Stomach smooth muscle (tissue), 2 donors: ENCODE results near the gene CMIP.

ENCODE experiments used
- H3K27ac ChIP-seq: one replicate; pipeline ENCODE4 v1.7.0; 2013; ENCODE audit warnings: mild to moderate bottlenecking, low read length, inconsistent platforms
- H3K27me3 ChIP-seq, 2 donors: one replicate each; pipeline ENCODE4 v1.7.0; 2013; ENCODE audit warnings: low read length in 2 of 2; ENCODE audit not compliant: insufficient read depth in 2 of 2, control insufficient read depth in 1 of 2
- H3K36me3 ChIP-seq, 2 donors: one replicate each; pipeline ENCODE4 v1.7.0; 2013; ENCODE audit warnings: low read length in 2 of 2; ENCODE audit not compliant: control insufficient read depth in 2 of 2, insufficient read depth in 2 of 2
- H3K4me1 ChIP-seq: one replicate; pipeline ENCODE4 v1.7.0; 2013; ENCODE audit warnings: low read length; ENCODE audit not compliant: control insufficient read depth, insufficient read depth
- H3K4me3 ChIP-seq, 2 donors: one replicate each; pipeline ENCODE4 v1.7.0; 2013; ENCODE audit warnings: low read length in 2 of 2
- H3K9ac ChIP-seq, 2 donors: one replicate each; pipeline ENCODE4 v1.7.0; 2013; ENCODE audit warnings: low read length in 2 of 2, mild to moderate bottlenecking in 1 of 2
- H3K9me3 ChIP-seq, 2 donors: one replicate each; pipeline ENCODE4 v1.7.0; 2013; ENCODE audit warnings: low read length in 2 of 2; ENCODE audit not compliant: control insufficient read depth in 2 of 2
- donor health status: healthy.
- donor health status: Pancreatic carcinoma.

The CMIP gene

DNA sequence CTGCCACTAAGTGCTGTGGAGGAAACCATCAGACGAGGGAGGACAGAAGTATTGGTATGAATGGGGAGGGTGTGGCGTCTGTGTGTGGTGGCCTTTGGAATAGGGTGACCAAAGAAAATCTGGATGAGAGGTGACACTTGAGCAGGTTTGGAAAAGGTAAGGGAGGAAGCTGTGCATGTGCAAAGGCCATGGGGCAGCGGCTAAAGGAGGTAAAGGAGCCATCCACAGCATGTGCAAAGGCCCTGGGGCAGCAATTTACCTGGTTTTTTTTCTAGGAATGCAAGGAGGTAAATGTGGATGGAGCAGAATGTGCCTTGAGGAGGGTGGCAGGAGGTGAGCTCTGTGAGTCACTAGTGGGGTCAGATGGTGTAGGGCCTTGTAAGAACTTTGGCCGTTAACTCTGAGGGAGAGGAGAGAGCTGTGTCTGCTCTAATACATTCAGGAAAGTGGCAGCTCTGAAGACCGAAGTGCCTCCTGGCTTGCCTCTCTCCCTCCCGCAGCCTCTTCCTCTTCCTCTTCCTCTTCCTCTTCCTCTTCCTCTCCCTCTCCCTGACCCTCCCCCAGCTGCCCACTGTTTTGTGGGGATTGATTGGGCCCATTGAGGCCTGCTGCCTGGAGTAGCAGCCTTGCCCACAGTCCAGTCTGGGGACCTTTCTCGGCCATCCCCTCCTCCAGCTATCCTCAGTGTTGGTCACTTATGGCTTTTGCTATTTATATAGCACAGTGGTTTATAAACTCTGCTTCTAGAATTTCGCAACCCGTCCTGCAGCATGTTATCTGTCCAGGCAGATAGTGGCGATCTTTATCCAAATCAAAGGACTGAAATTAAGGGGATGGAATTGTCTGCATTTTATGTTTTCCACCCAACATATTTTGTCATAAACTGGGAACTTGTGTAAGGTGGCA is 38.7 kb downstream of the CMIP start:
- Histone ChIP-seq H3K36me3 (no peaks in the 10 kb centered on the region), H3K4me1 (peaks cover 19% of the 10 kb centered on the region), H3K9ac (no peak overlapping the region), H3K27me3 (no peaks in the 10 kb centered on the region), H3K4me3 (no peak overlapping the region), H3K27ac (no peak overlapping the region), H3K9me3 (no peaks in the 10 kb centered on the region)

DNA sequence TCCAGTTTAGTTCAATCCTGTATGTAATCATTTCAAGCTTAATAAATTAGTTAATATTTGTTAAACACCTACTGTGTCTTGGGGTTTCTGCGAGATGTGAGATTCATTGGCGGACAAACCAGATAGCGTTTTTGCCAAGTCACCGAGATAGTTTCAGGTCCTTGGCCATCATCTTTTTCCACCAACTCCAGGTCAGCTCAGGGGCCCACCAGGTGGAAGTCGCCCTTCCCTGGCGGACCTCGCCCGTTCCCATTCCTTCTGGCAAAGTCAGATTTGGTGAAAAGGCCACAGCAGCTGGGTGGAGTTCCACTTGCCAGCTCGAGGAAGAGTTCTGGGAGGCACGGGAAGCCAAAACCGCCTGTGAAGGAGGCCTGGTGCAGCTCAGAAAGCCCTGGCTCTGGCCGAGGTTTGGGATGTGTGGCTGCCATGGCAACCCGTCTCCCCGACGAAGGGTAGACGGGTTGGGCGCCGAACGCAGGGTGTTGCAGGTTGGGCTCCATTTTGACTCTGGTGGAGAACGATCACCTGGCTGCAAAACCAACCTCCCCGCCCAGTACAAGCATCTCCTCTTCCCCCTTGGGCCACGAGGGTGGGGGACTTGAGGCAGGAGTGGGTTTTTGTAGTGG is 39.5 kb downstream of the CMIP start:
- no peaks in the 10 kb centered on the region for H3K9me3 ChIP-seq
- no peak overlapping the region for H3K9ac ChIP-seq
- peaks cover 19% of the 10 kb centered on the region for H3K4me1 ChIP-seq
- no peaks in the 10 kb centered on the region for H3K27me3 ChIP-seq
- H3K27ac ChIP-seq, result no peak overlapping the region
- H3K4me3 ChIP-seq, result no peak overlapping the region
- H3K36me3 ChIP-seq, result no peaks in the 10 kb centered on the region

DNA sequence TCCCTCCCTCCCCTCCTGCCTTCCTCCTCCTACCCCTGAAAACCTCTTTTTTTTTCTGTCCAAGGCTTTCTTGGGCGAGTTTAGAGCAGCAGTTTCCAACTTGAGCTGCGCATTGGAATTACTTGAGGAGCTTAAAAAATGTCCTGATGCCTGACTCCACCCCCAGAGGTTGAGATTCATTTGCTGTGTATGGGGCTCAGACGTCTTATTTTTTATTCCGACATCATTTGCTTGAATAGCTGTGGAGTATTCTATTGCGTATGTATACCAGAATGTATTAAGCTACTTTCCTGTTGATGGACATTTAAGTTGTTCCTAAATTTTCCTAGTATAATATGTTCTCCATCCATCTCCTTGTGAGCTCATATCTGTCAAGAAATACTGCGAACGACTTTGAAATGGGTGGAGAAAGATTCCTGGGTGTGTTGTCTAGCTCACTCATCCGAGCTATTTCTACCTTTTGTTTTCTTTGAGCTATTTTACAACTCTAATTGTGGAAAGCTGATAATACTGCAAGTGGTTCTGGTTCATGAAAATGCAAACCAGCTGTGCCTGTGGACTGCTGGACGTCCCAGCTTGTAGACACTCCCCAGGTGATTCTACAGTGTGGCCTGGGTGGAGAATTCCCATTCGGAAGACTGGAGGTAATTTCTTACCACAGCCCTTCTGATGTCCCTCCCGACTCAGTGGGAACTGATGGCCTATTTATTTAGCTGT is 40.5 kb downstream of the CMIP start:
- Histone ChIP-seq H3K36me3 (no peaks in the 10 kb centered on the region), H3K9me3 (no peaks in the 10 kb centered on the region), H3K27me3 (no peaks in the 10 kb centered on the region), H3K27ac (no peak overlapping the region), H3K9ac (no peak overlapping the region), H3K4me1 (peaks cover 22% of the 10 kb centered on the region), H3K4me3 (no peak overlapping the region)

DNA sequence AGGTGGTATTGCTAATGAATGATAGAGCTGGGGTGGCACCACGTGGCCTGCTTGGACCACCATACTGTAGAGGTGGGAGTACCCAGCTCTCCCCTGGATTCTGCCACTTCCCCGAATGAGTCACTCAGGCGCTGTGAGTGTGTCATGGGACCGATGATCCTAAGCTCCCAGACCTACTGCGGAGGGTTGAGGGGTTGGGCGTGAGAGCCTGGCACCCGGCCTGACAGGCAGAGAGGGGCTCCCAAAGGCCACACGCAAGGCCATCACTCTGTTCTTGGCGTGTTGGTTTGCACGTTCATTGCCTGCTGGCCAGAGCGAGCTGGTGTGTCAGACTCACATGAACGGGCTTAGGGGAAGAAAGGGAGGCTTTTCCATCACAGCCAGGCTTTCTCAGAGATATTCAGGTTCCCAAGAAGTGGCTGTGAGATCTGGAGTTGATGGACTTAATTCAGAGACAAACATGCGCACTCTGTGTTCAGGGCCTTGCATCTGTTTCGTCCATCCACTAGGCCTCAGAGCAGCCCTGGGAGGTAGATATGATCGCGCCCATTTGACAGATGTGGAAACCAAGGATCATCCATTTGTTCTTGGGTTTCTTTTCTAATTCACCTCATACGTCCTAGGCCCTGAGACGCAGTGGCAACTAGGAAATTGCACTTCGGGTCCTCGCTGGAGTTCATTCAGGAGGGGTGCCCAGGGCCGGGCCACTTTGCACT is 41.4 kb downstream of the CMIP start:
- H3K36me3 ChIP-seq, result no peaks in the 10 kb centered on the region
- H3K27ac ChIP-seq, result no peak overlapping the region
- H3K27me3 ChIP-seq, result no peaks in the 10 kb centered on the region
- H3K4me1 ChIP-seq, result peaks cover 22% of the 10 kb centered on the region
- no peak overlapping the region for H3K4me3 ChIP-seq
- H3K9ac ChIP-seq, result no peak overlapping the region
- no peaks in the 10 kb centered on the region for H3K9me3 ChIP-seq

DNA sequence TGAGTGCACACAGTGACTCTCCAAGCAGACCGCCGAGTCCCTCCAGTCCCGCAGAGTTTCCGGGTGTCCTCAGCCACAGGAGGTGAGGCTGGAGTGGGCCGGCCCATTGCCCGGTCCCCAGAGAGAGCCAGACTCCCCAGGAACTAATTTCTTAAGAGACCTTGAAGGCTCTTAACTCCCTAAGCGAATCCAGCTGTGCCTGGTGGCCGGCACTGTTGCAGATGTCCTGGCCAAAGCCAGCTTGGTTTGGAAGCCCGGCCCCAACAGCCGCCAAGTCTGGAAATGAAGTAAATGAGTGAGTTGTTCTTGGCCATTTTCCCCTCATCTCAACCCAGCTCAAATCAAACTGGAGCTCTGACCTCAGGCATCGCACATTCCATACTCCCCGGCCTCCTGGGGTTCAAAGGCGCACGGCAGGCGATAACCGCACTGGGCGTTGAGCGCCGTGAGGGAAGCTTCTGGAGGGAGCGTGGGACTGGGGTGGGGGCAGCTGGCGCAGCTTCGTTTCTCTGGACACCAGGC is 42.0 kb downstream of the CMIP start:
- no peaks in the 10 kb centered on the region for H3K36me3 ChIP-seq
- no peaks in the 10 kb centered on the region for H3K9me3 ChIP-seq
- H3K4me1 ChIP-seq, result peaks cover 22% of the 10 kb centered on the region
- no peak overlapping the region for H3K4me3 ChIP-seq
- H3K27ac ChIP-seq, result no peak overlapping the region
- H3K9ac ChIP-seq, result no peak overlapping the region
- H3K27me3 ChIP-seq, result no peaks in the 10 kb centered on the region

DNA sequence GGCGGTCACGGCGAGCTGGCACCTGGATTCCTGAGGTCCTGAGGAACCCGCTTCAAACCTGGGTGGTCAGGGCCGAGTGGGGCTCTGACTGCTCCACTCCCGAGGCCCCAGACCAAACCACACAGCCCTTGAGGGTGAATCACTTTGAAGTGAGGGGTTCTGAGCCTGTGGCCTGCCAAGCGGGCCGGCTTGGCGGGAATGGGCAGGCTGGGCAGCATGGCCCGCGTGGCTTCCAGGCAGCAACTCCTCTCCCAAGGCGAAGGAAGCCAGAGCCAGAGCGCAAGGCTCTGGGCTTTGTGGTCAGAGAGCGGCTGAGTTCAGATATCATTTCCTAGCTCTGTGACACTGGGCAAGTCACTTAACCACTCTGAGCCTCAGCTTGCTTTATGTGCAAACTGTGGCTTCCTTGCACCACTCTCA is 42.7 kb downstream of the CMIP start:
- no peak overlapping the region for H3K4me3 ChIP-seq
- no peaks in the 10 kb centered on the region for H3K36me3 ChIP-seq
- no peaks in the 10 kb centered on the region for H3K27me3 ChIP-seq
- no peak overlapping the region for H3K27ac ChIP-seq
- peaks cover 22% of the 10 kb centered on the region for H3K4me1 ChIP-seq
- no peaks in the 10 kb centered on the region for H3K9me3 ChIP-seq
- no peak overlapping the region for H3K9ac ChIP-seq

DNA sequence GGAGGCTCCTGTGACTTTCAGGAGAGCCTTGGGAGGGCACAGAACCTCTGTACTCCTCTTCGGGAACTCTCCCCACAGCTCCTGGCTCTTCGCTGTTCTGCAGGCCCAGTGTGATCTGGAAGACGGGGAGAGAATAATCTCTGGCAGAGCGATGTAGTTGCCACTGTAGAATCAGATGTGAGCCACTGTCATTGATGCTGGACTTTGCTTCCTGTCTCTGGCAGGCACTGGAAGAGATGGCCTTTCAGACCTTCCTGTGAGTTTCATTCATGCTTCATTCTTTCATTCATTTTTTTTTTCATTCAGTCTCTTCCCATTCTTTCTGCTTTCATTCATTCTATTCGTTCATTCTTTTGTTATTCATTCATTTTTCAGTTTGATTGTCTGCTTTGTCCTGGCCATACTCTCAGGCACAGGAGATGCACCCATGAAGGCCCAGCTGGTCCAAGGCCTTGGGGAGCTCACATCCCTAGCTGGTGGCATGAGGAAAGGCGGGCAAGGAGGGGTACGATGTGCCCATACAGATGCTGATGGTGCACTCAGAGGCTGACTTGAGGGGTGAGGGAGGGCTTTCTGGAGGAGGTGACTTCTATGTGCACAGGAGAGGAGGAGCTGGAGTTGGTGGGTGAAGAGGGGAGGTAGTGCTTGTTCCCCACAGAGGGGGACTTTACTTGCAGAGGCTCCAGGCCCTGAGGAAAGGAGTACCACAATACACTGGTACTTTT is 44.2 kb downstream of the CMIP start:
- no peak overlapping the region for H3K27ac ChIP-seq
- no peaks in the 10 kb centered on the region for H3K9me3 ChIP-seq
- H3K4me1 ChIP-seq, result peaks cover 21% of the 10 kb centered on the region
- H3K4me3 ChIP-seq, result no peak overlapping the region
- H3K9ac ChIP-seq, result no peak overlapping the region
- H3K36me3 ChIP-seq, result no peaks in the 10 kb centered on the region
- no peaks in the 10 kb centered on the region for H3K27me3 ChIP-seq

DNA sequence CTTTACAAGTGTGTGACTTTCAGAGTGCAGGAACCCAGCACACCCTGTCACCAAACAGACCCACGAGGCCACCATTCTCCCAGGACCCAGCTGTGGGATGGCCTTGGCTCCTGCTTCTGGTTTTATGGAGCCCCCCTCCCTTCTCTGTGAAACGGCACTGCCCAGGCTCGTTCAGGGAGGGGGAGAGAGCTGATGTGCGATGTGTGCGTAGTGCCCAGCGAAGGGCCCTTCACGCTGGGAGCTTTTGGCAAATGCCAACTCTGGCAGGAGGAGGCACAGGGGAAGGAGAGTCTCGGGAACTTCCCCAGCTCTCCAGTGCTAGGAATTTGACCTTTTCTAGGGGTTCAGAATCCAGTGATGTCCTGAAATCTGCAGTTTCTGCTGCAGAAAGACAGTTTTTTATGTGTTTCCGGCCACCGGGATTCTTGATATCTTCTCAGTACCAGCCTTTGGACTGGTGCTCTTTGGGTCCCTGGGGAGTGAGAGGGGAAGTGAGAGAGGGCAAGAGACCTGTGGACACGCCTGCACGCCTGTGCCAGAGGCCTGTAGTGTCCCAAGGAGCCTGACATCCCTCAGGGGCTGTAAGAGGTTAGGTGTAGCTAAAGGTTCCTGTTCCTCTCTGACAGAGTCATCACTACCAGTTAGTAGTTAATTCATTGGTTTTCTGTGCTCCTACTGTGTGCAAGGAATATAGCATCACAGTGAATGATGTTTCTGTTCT is 45.1 kb downstream of the CMIP start:
- no peaks in the 10 kb centered on the region for H3K9me3 ChIP-seq
- H3K27me3 ChIP-seq, result no peaks in the 10 kb centered on the region
- no peak overlapping the region for H3K4me3 ChIP-seq
- H3K27ac ChIP-seq, result no peak overlapping the region
- H3K4me1 ChIP-seq, result peaks cover 22% of the 10 kb centered on the region
- H3K9ac ChIP-seq, result no peak overlapping the region
- no peaks in the 10 kb centered on the region for H3K36me3 ChIP-seq

DNA sequence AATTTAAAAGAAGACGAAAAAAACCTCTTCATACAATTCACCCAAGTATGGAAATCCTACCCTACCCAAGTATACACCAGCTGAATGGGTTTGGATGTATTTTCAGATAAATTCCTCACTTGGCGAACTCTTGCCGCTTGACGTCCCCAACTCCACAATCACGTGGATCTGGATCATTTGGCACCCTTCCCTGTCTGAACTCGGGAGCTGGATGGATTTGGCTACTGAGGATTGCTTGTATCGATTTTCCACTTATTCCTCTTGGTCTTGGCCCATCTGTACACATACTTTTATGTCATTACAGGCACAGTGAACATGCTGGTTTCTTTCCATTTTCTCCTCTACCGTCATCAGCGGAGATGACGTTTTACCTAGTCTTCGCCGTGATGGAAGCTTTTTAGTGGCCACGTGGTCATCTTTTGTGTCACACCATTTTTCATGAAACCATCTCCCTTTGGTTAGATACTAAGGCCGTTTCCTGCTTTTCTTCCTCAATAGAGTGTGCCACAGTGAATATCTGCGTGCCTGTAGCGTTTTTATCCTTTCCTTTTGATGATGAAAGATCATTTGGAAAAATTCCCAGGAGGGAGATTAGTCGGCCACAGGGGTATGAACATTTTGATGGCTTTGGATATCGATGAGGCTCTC is 47.1 kb downstream of the CMIP start:
- Histone ChIP-seq H3K4me3 (no peak overlapping the region), H3K9me3 (no peaks in the 10 kb centered on the region), H3K9ac (no peak overlapping the region), H3K36me3 (no peaks in the 10 kb centered on the region), H3K27ac (no peak overlapping the region), H3K27me3 (no peaks in the 10 kb centered on the region), H3K4me1 (peaks cover 24% of the 10 kb centered on the region)
